ENCODE data around the gene GPR35. TPM values are rescaled to one million over a fixed set of nuclear protein-coding genes. Genes with fewer than 3 reads are reported as not detected.

Gene GPR35
- total and polyA plus RNA-seq, 2 of the 13 experiments (the other 11 are each of a cell fraction or from before 2014, with no cell fraction given): 27.1 to 44.2 TPM

GRCh38 chr2:240579771-240580614, 45.3 kb upstream of the GPR35 start (continued):
- TF ChIP-seq AHDC1 (CRISPR knock-in tag; IDR thresholded peaks at IDR 0.05; ENCODE audit: borderline replicate concordance) (0 out of 2 replicates have a peak, but pooled peaks have one; percentile 61), HNRNPL (IDR thresholded peaks at IDR 0.05; ENCODE audit: low read depth, low read length) (peak; percentile 100), PCBP1 (IDR thresholded peaks at IDR 0.05; ENCODE audit: borderline replicate concordance, low read depth, low read length) (no peak), LCORL (IDR thresholded peaks at IDR 0.05) (peak; percentile 71), LCORL (CRISPR knock-in tag; IDR thresholded peaks at IDR 0.05) (peak; percentile 98), HNF4G (IDR thresholded peaks at IDR 0.05; ENCODE audit: borderline replicate concordance, low read depth, low read length) (peak; percentile 65), HNF4G (CRISPR knock-in tag; IDR thresholded peaks at IDR 0.05; ENCODE audit: borderline replicate concordance, low read depth) (peak; percentile 80), HMG20B (CRISPR knock-in tag; conservative IDR thresholded peaks at IDR 0.05) (peak; percentile 56; the same call in 1 of the 2 replicates), RNF219 (CRISPR knock-in tag; IDR thresholded peaks at IDR 0.05) (no peak), SP5 (CRISPR knock-in tag; IDR thresholded peaks at IDR 0.05; ENCODE audit: borderline replicate concordance, low read depth) (peak; percentile 89), ZNF33A (CRISPR knock-in tag; IDR thresholded peaks at IDR 0.05; ENCODE audit: borderline replicate concordance) (0 out of 2 replicates have a peak, but pooled peaks have one; percentile 64), AGO2 (optimal IDR thresholded peaks at IDR 0.05; ENCODE audit: low read depth, low read length) (peak; percentile 77), MIXL1 (CRISPR knock-in tag; IDR thresholded peaks at IDR 0.05) (no peak), TBX2 (CRISPR knock-in tag; IDR thresholded peaks at IDR 0.05; ENCODE audit: borderline replicate concordance) (peak; percentile 87), RFX3 (CRISPR knock-in tag; IDR thresholded peaks at IDR 0.05) (no peak), EP300 (IDR thresholded peaks at IDR 0.05; ENCODE audit: low read depth in 2 of 2, low read length in 2 of 2) (peak in 1 of 2 experiments; percentile 24; a peak in 2 of 4 replicates), EP300 (CRISPR knock-in tag; IDR thresholded peaks at IDR 0.05; ENCODE audit: borderline replicate concordance) (no peak), ZBTB14 (CRISPR knock-in tag; IDR thresholded peaks at IDR 0.05) (peak; percentile 31; the same call in 1 of the 2 replicates), AHR (CRISPR knock-in tag; IDR thresholded peaks at IDR 0.05) (peak; percentile 65; the same call in 1 of the 2 replicates), SAFB2 (CRISPR knock-in tag; IDR thresholded peaks at IDR 0.05; ENCODE audit: borderline replicate concordance, low read depth) (peak; percentile 61; the same call in 1 of the 2 replicates)
